ENCODE data around the gene TCAF1. TPM values are rescaled to one million over a fixed set of nuclear protein-coding genes. Genes with fewer than 3 reads are reported as not detected.

The TCAF1 gene
- total and polyA plus RNA-seq, 8 donors = 9.7 to 94.6 (median 23.6) TPM

GRCh38 chr7:143896667-143897066 lies 5.3 kb downstream of the TCAF1 start:
- Histone ChIP-seq H3K36me3 (no peaks in the 10 kb centered on the region), H3K27ac (no peak overlapping the region), H3K4me1 (peaks cover 9 to 33% (median 18%) of the 10 kb centered on the region in 4 donors), H3K4me3 (no peak overlapping the region), H3K9me3 (peaks cover 0 to 6% (median 0%) of the 10 kb centered on the region in 4 donors), H3K27me3 (no peaks in the 10 kb centered on the region)
- intact Hi-C loops (cut with DNase I; ENCODE audit: low total_unique reads) = no loop called here
- no peak for TF ChIP-seq CTCF (IDR thresholded peaks at IDR 0.05)
- TF ChIP-seq EP300 (IDR thresholded peaks at IDR 0.05) = no peak
- no peak for TF ChIP-seq POLR2A (IDR thresholded peaks at IDR 0.05)
- no peak for TF ChIP-seq POLR2AphosphoS5 (IDR thresholded peaks at IDR 0.05)
- no peak for DNase-seq

- WGBS, 5 donors = 84 to 93% (median 85%) methylated on average over 5 of the region's 5 CpGs
- Histone ChIP-seq H3K9me3 (peaks cover 0 to 6% (median 0%) of the 10 kb centered on the region in 4 donors), H3K27me3 (no peaks in the 10 kb centered on the region), H3K4me1 (peaks cover 0 to 15% (median 3%) of the 10 kb centered on the region in 4 donors), H3K36me3 (peaks cover 0 to 7% (median 0%) of the 10 kb centered on the region in 4 donors), H3K4me3 (no peak overlapping the region), H3K27ac (no peak overlapping the region)
- intact Hi-C loops (cut with DNase I; ENCODE audit: low total_unique reads) = no loop called here
- TF ChIP-seq POLR2A (IDR thresholded peaks at IDR 0.05) (no peak), CTCF (IDR thresholded peaks at IDR 0.05) (no peak)
- no peak for DNase-seq
These were observed 9.3 kb downstream of the TCAF1 start for GRCh38 chr7:143892527-143893300.

GRCh38 chr7:143891457-143891856 lies 10.5 kb downstream of the TCAF1 start:
- Histone ChIP-seq H3K4me3 (no peak overlapping the region), H3K27me3 (no peaks in the 10 kb centered on the region), H3K27ac (no peak overlapping the region), H3K4me1 (peaks cover 0 to 20% (median 3%) of the 10 kb centered on the region in 4 donors), H3K36me3 (peaks cover 0 to 7% (median 0%) of the 10 kb centered on the region in 4 donors), H3K9me3 (peaks cover 0 to 6% (median 0%) of the 10 kb centered on the region in 4 donors)
- intact Hi-C loops (cut with DNase I; ENCODE audit: low total_unique reads) = no loop called here
- WGBS, 5 donors = 46 to 72% (median 58%) methylated on average over 2 of the region's 2 CpGs
- DNase-seq = no peak
- TF ChIP-seq POLR2A (IDR thresholded peaks at IDR 0.05) = no peak
- no peak for TF ChIP-seq EP300 (IDR thresholded peaks at IDR 0.05)
- no peak for TF ChIP-seq POLR2AphosphoS5 (IDR thresholded peaks at IDR 0.05)
- no peak for TF ChIP-seq CTCF (IDR thresholded peaks at IDR 0.05)

- H3K27ac ChIP-seq = no peak overlapping the region
- H3K36me3 ChIP-seq = peaks cover 0 to 7% (median 0%) of the 10 kb centered on the region in 4 donors
- H3K9me3 ChIP-seq = peaks cover 0 to 6% (median 0%) of the 10 kb centered on the region in 4 donors
- no peaks in the 10 kb centered on the region for H3K27me3 ChIP-seq
- intact Hi-C loops (cut with DNase I; ENCODE audit: low total_unique reads) = no loop called here
- H3K4me1 ChIP-seq = peaks cover 0 to 21% (median 6%) of the 10 kb centered on the region in 4 donors
- TF ChIP-seq POLR2AphosphoS5 (IDR thresholded peaks at IDR 0.05) = no peak
- TF ChIP-seq CTCF (IDR thresholded peaks at IDR 0.05) = no peak
- DNase-seq = no peak
- H3K4me3 ChIP-seq = no peak overlapping the region
- WGBS, 5 donors = 98 to 99% (median 99%) methylated on average over 2 of the region's 2 CpGs
These were observed 11.4 kb downstream of the TCAF1 start for GRCh38 chr7:143890558-143890957.
